Fibroblast of lung (primary cell): ENCODE data around the gene SEC31A. TPM values are rescaled to one million over a fixed set of nuclear protein-coding genes. Genes with fewer than 3 reads are reported as not detected.

Experiments used
- DNase-seq, 2 donors: peaks; one replicate each; pipeline versions ENCODE4 v3.0.0 to v3.0.0-alpha.2; 2010; ENCODE audit warnings: low read depth in 2 of 2
- H2AFZ ChIP-seq: 2 replicates; pipeline ENCODE4 v1.5.1; 2012; ENCODE audit warnings: low read length, control low read depth, inconsistent platforms
- H3K27ac ChIP-seq: 2 replicates; pipeline ENCODE4 v1.5.1; 2011; ENCODE audit warnings: low read length, control low read depth; ENCODE audit not compliant: insufficient read depth
- H3K27me3 ChIP-seq: 2 replicates; pipeline ENCODE4 v1.5.1; 2011; ENCODE audit warnings: mild to moderate bottlenecking, low read length; ENCODE audit not compliant: control insufficient read depth, insufficient read depth
- H3K36me3 ChIP-seq: 2 replicates; pipeline ENCODE4 v1.5.1; 2011; ENCODE audit warnings: low read length; ENCODE audit not compliant: control insufficient read depth, insufficient read depth
- H3K4me1 ChIP-seq: 2 replicates; pipeline ENCODE4 v1.5.1; 2011; ENCODE audit warnings: low read length; ENCODE audit not compliant: control insufficient read depth, insufficient read depth; ENCODE audit errors: extremely low read depth
- H3K4me2 ChIP-seq: 2 replicates; pipeline ENCODE4 v1.5.1; 2011; ENCODE audit warnings: low read length, control low read depth; ENCODE audit not compliant: insufficient read depth; ENCODE audit errors: extremely low read depth
- H3K4me3 ChIP-seq, 4 experiments: fragments of 200-600 bp in 1 of 4; sonication (generic) in 1 of 4; replicated peaks in 1 of 4; 2 replicates each; pipeline ENCODE4 v1.5.1; 2011 to 2016; ENCODE audit warnings: low read length in 4 of 4, low read depth in 3 of 4, mild to moderate bottlenecking in 3 of 4, control low read depth in 2 of 4, inconsistent platforms in 1 of 4, mixed read lengths in 1 of 4; ENCODE audit not compliant: insufficient read depth in 1 of 4; ENCODE audit errors: control extremely low read depth in 1 of 4
- H3K79me2 ChIP-seq: 2 replicates; pipeline ENCODE4 v1.5.1; 2012; ENCODE audit warnings: mild to moderate bottlenecking, low read length, inconsistent platforms; ENCODE audit not compliant: control insufficient read depth, insufficient read depth
- H3K9ac ChIP-seq: 2 replicates; pipeline ENCODE4 v1.5.1; 2011; ENCODE audit warnings: mild to moderate bottlenecking, low read length, control low read depth; ENCODE audit not compliant: insufficient read depth
- H3K9me3 ChIP-seq: 2 replicates; pipeline ENCODE4 v1.5.1; 2012; ENCODE audit warnings: low read depth, low read length; ENCODE audit not compliant: control insufficient read depth, insufficient read depth
- H4K20me1 ChIP-seq: 2 replicates; pipeline ENCODE4 v1.5.1; 2011; ENCODE audit warnings: low read length; ENCODE audit not compliant: control insufficient read depth, insufficient read depth; ENCODE audit errors: extremely low read depth
- CTCF ChIP-seq, 2 donors: IDR thresholded peaks in 1 of 2; conservative IDR thresholded peaks in 1 of 2; 1 replicate in 1 of 2; 2 replicates in 1 of 2; pipeline ENCODE4 v1.5.1; 2011 to 2012; ENCODE audit warnings: low read length in 2 of 2, control low read depth in 1 of 2, inconsistent platforms in 1 of 2, low read depth in 1 of 2, mild to moderate bottlenecking in 1 of 2
- EZH2 ChIP-seq: IDR thresholded peaks from 2 replicates; pipeline ENCODE4 v1.5.1; 2012; ENCODE audit warnings: low read length, control low read depth, mild to moderate bottlenecking; ENCODE audit errors: missing control alignments
- polyA plus RNA-seq, 2 donors: library from polyadenylated mRNA; depleted of rRNA in 1 of 2; stranded (reverse) in 1 of 2; unstranded in 1 of 2; fragments of >200 nt; gene quantifications; 2 replicates each; pipeline ENCODE4 v1.2.1, GENCODE V29; 2011 to 2012; ENCODE audit warnings: missing spikeins in 1 of 2
- total RNA-seq: library from RNA; depleted of rRNA; stranded (reverse); fragments of >200 nt; gene quantifications from 2 replicates; pipeline ENCODE4 v1.2.1, GENCODE V29; 2014

SEC31A gene
- total and polyA plus RNA-seq, 2 donors (not counting 1 experiment from before 2014, with no cell fraction given): 342 to 472 TPM

GRCh38 chr4:82891707-82892466, 934 bp upstream of the SEC31A start:
- Histone ChIP-seq H3K27ac (peak overlapping the region; percentile 99), H3K4me1 (no peaks in the 10 kb centered on the region), H3K9me3 (no peaks in the 10 kb centered on the region), H3K79me2 (peaks cover 52% of the 10 kb centered on the region), H3K36me3 (peaks cover 7% of the 10 kb centered on the region), H3K27me3 (no peaks in the 10 kb centered on the region), H3K4me2 (peak overlapping the region; percentile 49), H4K20me1 (peaks cover 3% of the 10 kb centered on the region), H3K9ac (peak overlapping the region; percentile 100), H2AFZ (peak overlapping the region; percentile 22), H3K4me3 (peak overlapping the region; percentile 55 to 98 (median 88))
- DNase-seq: peak in 1 of 2 donors; percentile 44
- TF ChIP-seq EZH2: no peak
- no peak for TF ChIP-seq CTCF (conservative IDR thresholded peaks at IDR 0.05 in 1 of 2, IDR thresholded peaks at IDR 0.05 in 1 of 2; ENCODE audit: low read depth in 1 of 2, low read length in 2 of 2)

GRCh38 chr4:82890528-82890900, 439 bp downstream of the SEC31A start:
- H3K79me2 ChIP-seq: peaks cover 57% of the 10 kb centered on the region
- DNase-seq: peak in 1 of 2 donors; percentile 27
- no peaks in the 10 kb centered on the region for H3K9me3 ChIP-seq
- H3K36me3 ChIP-seq: peaks cover 7% of the 10 kb centered on the region
- TF ChIP-seq EZH2 (no peak), CTCF (conservative IDR thresholded peaks at IDR 0.05 in 1 of 2, IDR thresholded peaks at IDR 0.05 in 1 of 2; ENCODE audit: low read depth in 1 of 2, low read length in 2 of 2) (no peak)
- peak overlapping the region; percentile 100 for H3K9ac ChIP-seq
- peaks cover 2% of the 10 kb centered on the region for H3K4me1 ChIP-seq
- peak overlapping the region; percentile 52 for H3K4me2 ChIP-seq
- H3K4me3 ChIP-seq: peak overlapping the region; percentile 55 to 98 (median 88)
- H3K27ac ChIP-seq: peak overlapping the region; percentile 99
- H3K27me3 ChIP-seq: no peaks in the 10 kb centered on the region
- peaks cover 7% of the 10 kb centered on the region for H4K20me1 ChIP-seq
- no peak overlapping the region for H2AFZ ChIP-seq

- Histone ChIP-seq H3K4me1 (peaks cover 2% of the 10 kb centered on the region), H3K9me3 (no peaks in the 10 kb centered on the region), H3K4me3 (peak overlapping the region; percentile 55 to 98 (median 88)), H3K36me3 (peaks cover 5% of the 10 kb centered on the region), H3K9ac (no peak overlapping the region), H3K27me3 (no peaks in the 10 kb centered on the region), H3K4me2 (peak overlapping the region; percentile 75), H2AFZ (no peak overlapping the region), H3K27ac (no peak overlapping the region), H3K79me2 (peaks cover 67% of the 10 kb centered on the region), H4K20me1 (peaks cover 13% of the 10 kb centered on the region)
- DNase-seq: no peak
- TF ChIP-seq EZH2: no peak
- no peak for TF ChIP-seq CTCF (conservative IDR thresholded peaks at IDR 0.05 in 1 of 2, IDR thresholded peaks at IDR 0.05 in 1 of 2; ENCODE audit: low read depth in 1 of 2, low read length in 2 of 2)
These were observed 1.7 kb downstream of the SEC31A start for GRCh38 chr4:82889287-82889686.
